Cortex of kidney (tissue), 1 donor: ENCODE data around the gene MRPS9.

Experiments used
- DNase-seq: peaks from one replicate; lab custom pipeline; 2025; lab: John Stamatoyannopoulos, UW

MRPS9 gene

DNA sequence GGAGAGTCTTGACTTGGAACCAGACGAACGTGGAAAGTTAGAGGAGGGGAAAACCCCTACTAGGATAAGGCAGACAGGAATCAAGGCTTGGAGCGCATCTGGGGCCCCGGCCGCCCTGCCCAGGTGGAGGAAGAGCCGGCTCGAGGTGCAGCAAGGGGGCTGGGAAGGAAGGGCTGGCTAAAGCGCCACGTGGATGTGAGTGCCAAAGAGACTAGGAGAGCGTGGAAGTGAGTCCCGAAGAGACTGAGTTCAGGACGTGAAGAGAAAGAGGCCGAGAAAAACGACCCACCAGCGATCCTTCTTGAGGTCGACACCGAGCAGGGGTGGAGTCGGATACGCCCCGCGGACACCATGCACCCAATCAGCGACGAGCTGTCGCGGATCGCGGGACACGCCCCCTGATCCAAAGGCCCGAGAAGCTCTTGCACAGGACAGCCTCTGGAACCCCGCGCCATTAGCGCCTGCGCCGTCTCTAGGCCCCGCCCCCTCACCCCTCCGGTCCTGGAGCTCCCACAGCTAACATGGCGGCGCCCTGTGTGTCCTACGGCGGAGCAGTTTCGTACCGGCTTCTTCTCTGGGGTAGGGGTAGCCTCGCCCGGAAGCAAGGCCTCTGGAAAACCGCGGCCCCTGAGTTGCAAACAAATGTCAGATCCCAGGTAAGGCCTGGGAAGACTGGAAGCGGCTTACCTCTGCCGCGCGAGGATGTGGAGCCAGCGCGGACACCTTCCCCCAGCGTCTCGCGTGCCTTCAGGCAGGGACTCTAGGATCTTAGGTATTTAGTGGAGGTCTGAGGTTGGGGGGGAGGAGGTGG is at the start of gene MRPS9:
MRPS9 (plus strand) TSS at position 498 of the 811 bp plus-strand sequence; CDS start at position 522, 24 bp downstream.
- DNase-seq, result peak; percentile 12

GRCh38 chr2:105005181-105005951 is 32.5 kb upstream of the MRPS9 start:
- no peak for DNase-seq

- no peak for DNase-seq
These were observed 30.5 kb upstream of the MRPS9 start for GRCh38 chr2:105007367-105007766.

DNA sequence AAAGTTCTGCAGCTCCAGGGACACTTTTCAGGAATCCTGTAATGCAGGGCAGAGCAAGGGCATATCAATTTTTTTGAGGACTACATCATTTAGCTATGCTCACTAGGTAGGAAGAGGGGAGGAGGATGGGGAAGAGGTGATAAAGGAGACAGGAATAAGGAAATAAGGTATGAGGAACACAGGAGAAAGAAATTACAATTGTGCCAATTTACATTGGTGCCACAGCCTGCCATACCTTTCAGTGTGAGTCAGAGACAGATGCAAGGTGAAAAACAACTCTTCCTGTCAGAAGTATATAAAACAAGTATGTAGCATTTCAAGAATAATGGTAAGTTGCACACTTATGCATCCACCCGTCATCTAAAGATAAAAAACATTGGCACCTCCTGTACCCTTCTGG is 5.4 kb upstream of the MRPS9 start:
- no peak for DNase-seq

DNA sequence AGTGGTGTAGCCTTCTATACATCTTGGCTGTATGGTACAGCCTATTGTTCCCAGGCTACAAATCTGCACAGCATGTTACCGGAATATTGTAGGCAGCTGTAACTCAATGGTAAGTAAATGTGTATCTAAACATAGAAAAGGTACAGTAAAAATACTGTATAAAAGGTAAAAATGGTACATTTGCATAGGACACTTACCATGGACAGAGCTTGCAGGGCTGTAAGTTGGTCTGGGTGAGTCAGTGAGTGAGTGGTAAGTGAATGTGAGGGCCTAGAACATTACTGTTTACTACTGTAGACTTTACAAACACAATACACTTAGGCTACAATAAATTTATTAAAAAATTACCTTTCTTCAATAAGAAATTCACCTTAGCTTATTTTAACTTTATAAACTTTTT is 3.7 kb upstream of the MRPS9 start:
- DNase-seq, result no peak

GRCh38 chr2:105038383-105039061 is 653 bp downstream of the MRPS9 start:
- no peak for DNase-seq

- DNase-seq, result no peak
These were observed 1.7 kb downstream of the MRPS9 start for GRCh38 chr2:105039559-105039958.

GRCh38 chr2:105042189-105042588 is 4.3 kb downstream of the MRPS9 start:
- no peak for DNase-seq

GRCh38 chr2:105052773-105053172 is 14.9 kb downstream of the MRPS9 start:
- DNase-seq, result no peak

DNA sequence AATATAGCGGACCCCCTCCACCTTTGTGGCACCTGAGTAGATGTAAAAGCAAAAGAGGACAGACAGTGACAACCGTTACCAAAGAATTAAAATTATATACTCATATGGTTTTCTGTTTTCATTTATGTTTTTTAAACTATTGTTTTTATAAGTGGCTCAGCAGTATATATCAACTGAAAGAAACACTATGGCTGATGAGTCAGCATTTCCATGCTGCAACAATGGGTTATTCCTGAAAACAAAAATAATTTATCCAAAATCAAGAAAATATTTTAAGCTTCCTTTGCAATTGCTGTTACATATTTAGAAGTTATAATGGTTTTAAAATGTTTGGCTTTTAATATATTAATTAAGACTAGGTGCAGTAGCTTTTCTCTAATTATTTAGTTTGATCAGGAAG is 17.7 kb downstream of the MRPS9 start:
- no peak for DNase-seq

DNA sequence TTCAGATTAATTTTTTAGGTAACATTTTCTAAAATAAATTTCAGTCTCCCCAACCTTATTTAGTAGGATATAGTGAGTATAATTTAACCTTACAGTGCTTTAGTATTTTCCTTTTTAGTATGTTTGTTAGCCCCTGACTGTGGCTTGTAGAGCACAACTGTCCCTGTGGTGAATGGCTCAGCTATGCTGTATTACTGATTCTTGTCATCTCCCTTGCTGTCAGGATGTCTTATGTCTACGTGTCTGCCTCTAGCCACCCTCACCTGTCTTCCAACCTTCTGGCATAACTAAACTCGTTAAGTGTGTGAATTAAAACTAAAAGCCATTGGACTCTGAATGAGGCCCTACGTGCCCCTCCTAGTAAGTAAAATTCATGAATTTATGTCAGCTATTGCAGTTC is 18.4 kb downstream of the MRPS9 start:
- DNase-seq, result no peak

DNA sequence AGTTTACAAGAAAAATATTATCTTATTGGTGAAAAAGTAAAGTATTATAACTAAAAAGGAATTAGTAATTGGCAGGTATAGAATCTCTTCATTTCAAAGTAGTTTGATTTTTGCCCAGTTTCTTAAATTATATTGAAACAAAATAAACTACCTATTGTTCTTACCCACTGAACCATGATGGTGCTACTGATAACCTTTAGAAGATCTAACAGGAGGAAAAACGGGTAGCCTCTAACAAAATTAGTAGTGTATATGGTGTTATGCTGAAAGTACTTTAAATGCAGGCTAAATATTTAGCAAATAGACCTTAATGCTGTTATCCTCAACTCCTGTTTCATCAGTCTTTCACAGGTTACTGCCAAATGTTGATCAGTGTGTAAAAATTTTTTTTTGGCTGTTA is 19.1 kb downstream of the MRPS9 start:
- no peak for DNase-seq

- no peak for DNase-seq
These were observed 23.7 kb downstream of the MRPS9 start for GRCh38 chr2:105061560-105061959.

DNA sequence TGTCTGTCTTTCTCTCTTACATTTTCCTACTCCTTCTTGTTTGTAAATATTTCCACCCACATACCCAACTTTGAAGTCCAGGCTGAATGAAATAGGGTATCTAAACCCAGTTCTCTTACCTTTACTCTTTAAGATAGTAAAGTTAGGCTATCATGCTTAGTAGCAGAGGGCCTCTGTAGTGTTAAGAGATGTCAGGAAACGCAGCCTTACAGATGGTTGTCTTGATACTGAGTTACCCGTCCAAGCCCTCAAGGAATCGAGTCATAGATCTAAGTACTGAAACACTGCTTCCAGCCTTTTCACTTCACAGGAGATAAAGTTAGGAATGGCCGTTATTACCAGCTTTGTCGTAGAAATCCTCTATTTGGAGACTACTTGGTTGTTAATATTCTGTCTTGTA is 24.3 kb downstream of the MRPS9 start:
- DNase-seq, result no peak

- DNase-seq, result no peak
These were observed 30.5 kb downstream of the MRPS9 start for GRCh38 chr2:105068387-105068786.

DNA sequence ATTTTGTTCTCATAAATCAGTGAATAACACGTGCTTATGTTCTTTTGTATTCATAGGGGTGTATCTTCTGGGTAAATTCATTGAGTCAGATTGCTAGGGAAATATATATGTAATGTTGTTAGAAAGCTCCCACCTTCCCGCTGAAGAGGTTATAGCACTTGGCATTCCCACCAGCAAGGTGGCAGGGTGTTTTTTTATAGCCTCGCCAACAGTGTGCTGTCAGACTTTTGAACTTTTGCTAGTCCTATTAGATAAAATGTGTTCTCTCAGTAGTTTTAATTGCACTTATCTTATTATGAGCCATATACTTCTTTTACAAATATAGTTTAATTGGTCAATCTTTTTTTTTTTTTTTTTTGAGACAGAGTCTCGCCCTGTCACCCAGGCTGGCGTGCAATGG is 31.0 kb downstream of the MRPS9 start:
- no peak for DNase-seq

- DNase-seq, result no peak
These were observed 32.4 kb downstream of the MRPS9 start for GRCh38 chr2:105070010-105070865.

DNA sequence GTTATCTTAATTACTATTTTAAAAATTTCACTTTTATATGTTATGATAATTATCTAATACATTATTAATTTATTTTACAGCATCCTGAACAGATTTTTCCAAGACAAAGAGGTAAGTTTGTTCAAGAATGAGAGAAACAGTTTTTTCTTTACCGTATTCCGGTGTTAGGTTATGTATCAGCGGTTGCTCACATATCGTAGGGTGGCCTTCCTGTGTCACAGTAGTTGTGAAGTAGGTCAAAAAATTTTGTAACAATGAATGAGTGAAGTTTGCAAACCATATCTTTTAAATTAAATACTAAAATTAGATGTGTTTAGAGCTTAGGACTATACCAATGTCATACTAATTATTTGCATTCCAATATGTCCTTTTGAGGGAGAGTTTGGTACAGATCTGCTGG is 33.5 kb downstream of the MRPS9 start:
- no peak for DNase-seq

DNA sequence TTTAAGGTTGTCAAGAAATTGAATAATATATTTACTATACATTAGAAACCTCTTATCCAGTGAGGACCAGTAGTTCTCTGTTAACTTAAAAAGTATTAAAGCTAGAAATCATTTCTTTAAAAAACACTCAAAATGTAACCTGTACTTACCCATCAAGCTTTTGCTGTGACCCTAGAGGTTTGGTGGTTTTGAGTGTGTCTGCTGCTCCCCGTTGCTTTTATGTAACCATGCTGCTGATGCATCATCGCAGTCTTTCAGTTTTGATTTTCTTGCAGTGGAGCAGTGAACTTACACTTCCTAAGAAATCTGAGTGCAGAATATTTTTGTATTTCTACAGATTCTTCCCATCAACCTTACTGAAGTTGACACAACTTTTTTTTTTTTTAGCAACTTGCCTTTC is 34.2 kb downstream of the MRPS9 start:
- DNase-seq, result no peak

- no peak for DNase-seq
These were observed 35.7 kb downstream of the MRPS9 start for GRCh38 chr2:105073591-105073990.

GRCh38 chr2:105076121-105076520 is 38.3 kb downstream of the MRPS9 start:
- DNase-seq, result no peak
